CD4-positive, alpha-beta T cell (primary cell): ENCODE measurements around the gene CACNA1G. TPM values are rescaled to one million over a fixed set of nuclear protein-coding genes. Genes with fewer than 3 reads are reported as not detected.

Source experiments
- ATAC-seq: fragments of 200-7000 bp; cut with Tn5 transposase; one replicate; pipeline ENCODE4 v1.10.0; 2022; ENCODE audit warnings: mild to moderate bottlenecking; ENCODE audit not compliant: poor library complexity
- CTCF ChIA-PET: fragments of 350-600 bp; sonication (Branson Sonifier 250); formaldehyde crosslinking; loops from one replicate; lab custom pipeline; 2021; ENCODE audit warnings: antibody characterized with exemption, inconsistent platforms; lab: Charles Lee
- POLR2A ChIA-PET: fragments of 350-600 bp; sonication (Branson Sonifier 250); formaldehyde crosslinking; loops from one replicate; lab custom pipeline; 2021; ENCODE audit warnings: antibody characterized with exemption, inconsistent platforms; lab: Charles Lee
- DNase-seq, 14 experiments: peaks; one replicate each; pipeline ENCODE4 v3.0.0-alpha.2; 2013 to 2020; ENCODE audit warnings: mixed read lengths in 2 of 14
- H3K27ac ChIP-seq, 2 donors: one replicate each; pipeline versions ENCODE4 v1.5.1 to v1.7.0; 2013; ENCODE audit warnings: low read length in 2 of 2, low read depth in 1 of 2, mild to moderate bottlenecking in 1 of 2
- H3K27me3 ChIP-seq, 2 experiments: 1 replicate in 1 of 2; 2 replicates in 1 of 2; pipeline versions ENCODE4 v1.6.1 to v1.7.0; 2013; ENCODE audit warnings: low read length in 2 of 2, control low read depth in 1 of 2, mild to moderate bottlenecking in 1 of 2, moderate library complexity in 1 of 2; ENCODE audit not compliant: insufficient read depth in 2 of 2, control insufficient read depth in 1 of 2
- H3K36me3 ChIP-seq: one replicate; pipeline ENCODE4 v1.6.1; 2013; ENCODE audit warnings: low read length, control low read depth; ENCODE audit not compliant: insufficient read depth
- H3K4me1 ChIP-seq: one replicate; pipeline ENCODE4 v1.6.1; 2013; ENCODE audit warnings: low read length, control low read depth; ENCODE audit not compliant: insufficient read depth
- H3K4me3 ChIP-seq: one replicate; pipeline ENCODE4 v1.5.1; 2013; ENCODE audit warnings: mild to moderate bottlenecking, low read length, moderate library complexity
- H3K9me3 ChIP-seq, 2 experiments: 1 replicate in 1 of 2; 2 replicates in 1 of 2; pipeline versions ENCODE4 v1.6.1 to v1.7.0; 2013; ENCODE audit warnings: low read length in 2 of 2, mild to moderate bottlenecking in 2 of 2, control low read depth in 1 of 2, moderate library complexity in 1 of 2; ENCODE audit not compliant: control insufficient read depth in 1 of 2, insufficient read depth in 1 of 2
- H3K27ac Mint-ChIP-seq: one replicate; pipeline ENCODE4 v1.8.0; 2020; ENCODE audit warnings: mixed read lengths
- H3K27me3 Mint-ChIP-seq: one replicate; pipeline ENCODE4 v1.8.0; 2021; ENCODE audit warnings: mixed read lengths
- H3K36me3 Mint-ChIP-seq: one replicate; pipeline ENCODE4 v1.8.0; 2021; ENCODE audit warnings: low read depth, mixed read lengths
- H3K4me1 Mint-ChIP-seq: one replicate; pipeline ENCODE4 v1.8.0; 2021; ENCODE audit warnings: low read depth, mixed read lengths
- H3K4me3 Mint-ChIP-seq: one replicate; pipeline ENCODE4 v1.8.0; 2020; ENCODE audit warnings: mild to moderate bottlenecking, mixed read lengths
- H3K9me3 Mint-ChIP-seq: one replicate; pipeline ENCODE4 v1.8.0; 2020; ENCODE audit warnings: mixed read lengths
- intact Hi-C, 2 experiments: fragments of 100-400 bp; cut with DNase I in 1 of 2; cut with micrococcal nuclease in 1 of 2; formaldehyde crosslinking; loops; one replicate each; pipeline versions ENCODE4 v1.15.1 to v1.9.0; 2023 to 2025; cut with DNase I, micrococcal nuclease
- total RNA-seq, 174 experiments: library from RNA in 2 of 174; stranded (reverse) in 2 of 174; gene quantifications; one replicate each; pipeline ENCODE4 v1.2.3 and lab custom pipeline; 2021 to 2026
- TF ChIP-seq, protein P1 (sequence below): fragments of 200-600 bp; IDR thresholded peaks from one replicate; pipeline ENCODE4 v1.8.0; 2022; ENCODE audit warnings: antibody characterized with exemption, mild to moderate bottlenecking

CACNA1G gene
- total RNA-seq, 2 experiments from 2014 or later: not detected

DNA sequence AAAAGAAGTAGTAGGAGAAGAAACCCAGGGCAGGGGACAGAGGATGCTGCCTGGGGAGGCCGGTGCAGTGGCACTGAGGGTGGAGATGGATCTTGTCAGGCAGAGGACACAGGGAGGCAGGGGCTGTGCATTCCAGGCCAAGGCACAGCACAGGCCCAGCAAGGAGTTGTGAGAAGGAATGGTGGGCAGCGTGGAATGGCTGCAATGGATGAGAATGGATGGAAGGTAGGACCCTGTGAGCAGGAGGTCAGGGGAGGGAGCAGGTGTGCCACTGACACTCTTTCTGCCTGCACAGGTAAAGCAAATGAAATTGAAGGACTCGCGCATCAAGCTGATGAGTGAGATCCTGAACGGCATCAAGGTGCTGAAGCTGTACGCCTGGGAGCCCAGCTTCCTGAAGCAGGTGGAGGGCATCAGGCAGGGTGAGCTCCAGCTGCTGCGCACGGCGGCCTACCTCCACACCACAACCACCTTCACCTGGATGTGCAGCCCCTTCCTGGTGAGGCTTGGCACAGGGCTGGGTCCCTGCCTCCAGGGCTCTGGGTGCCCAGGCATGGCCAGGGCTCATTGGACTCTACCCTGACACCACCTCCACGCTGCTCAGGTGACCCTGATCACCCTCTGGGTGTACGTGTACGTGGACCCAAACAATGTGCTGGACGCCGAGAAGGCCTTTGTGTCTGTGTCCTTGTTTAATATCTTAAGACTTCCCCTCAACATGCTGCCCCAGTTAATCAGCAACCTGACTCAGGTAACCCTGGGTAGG lies 106.9 kb downstream of the CACNA1G start:
- ATAC-seq (no peak), DNase-seq (no peak)
- Mint-ChIP-seq H3K4me1 (no peaks in the 10 kb centered on the region), H3K27me3 (no peaks in the 10 kb centered on the region), H3K9me3 (no peaks in the 10 kb centered on the region), H3K36me3 (no peaks in the 10 kb centered on the region), H3K4me3 (no peak overlapping the region), H3K27ac (no peak overlapping the region)
- Histone ChIP-seq H3K36me3 (no peaks in the 10 kb centered on the region), H3K4me3 (no peak overlapping the region), H3K9me3 (no peaks in the 10 kb centered on the region), H3K27ac (no peak overlapping the region), H3K27me3 (no peaks in the 10 kb centered on the region), H3K4me1 (no peaks in the 10 kb centered on the region)
- POLR2A ChIA-PET: no interaction called here
- CTCF ChIA-PET: no interaction called here
- intact Hi-C loops: no loop called here
- TF ChIP-seq, protein P1, sequence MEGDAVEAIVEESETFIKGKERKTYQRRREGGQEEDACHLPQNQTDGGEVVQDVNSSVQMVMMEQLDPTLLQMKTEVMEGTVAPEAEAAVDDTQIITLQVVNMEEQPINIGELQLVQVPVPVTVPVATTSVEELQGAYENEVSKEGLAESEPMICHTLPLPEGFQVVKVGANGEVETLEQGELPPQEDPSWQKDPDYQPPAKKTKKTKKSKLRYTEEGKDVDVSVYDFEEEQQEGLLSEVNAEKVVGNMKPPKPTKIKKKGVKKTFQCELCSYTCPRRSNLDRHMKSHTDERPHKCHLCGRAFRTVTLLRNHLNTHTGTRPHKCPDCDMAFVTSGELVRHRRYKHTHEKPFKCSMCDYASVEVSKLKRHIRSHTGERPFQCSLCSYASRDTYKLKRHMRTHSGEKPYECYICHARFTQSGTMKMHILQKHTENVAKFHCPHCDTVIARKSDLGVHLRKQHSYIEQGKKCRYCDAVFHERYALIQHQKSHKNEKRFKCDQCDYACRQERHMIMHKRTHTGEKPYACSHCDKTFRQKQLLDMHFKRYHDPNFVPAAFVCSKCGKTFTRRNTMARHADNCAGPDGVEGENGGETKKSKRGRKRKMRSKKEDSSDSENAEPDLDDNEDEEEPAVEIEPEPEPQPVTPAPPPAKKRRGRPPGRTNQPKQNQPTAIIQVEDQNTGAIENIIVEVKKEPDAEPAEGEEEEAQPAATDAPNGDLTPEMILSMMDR: no peak

DNA sequence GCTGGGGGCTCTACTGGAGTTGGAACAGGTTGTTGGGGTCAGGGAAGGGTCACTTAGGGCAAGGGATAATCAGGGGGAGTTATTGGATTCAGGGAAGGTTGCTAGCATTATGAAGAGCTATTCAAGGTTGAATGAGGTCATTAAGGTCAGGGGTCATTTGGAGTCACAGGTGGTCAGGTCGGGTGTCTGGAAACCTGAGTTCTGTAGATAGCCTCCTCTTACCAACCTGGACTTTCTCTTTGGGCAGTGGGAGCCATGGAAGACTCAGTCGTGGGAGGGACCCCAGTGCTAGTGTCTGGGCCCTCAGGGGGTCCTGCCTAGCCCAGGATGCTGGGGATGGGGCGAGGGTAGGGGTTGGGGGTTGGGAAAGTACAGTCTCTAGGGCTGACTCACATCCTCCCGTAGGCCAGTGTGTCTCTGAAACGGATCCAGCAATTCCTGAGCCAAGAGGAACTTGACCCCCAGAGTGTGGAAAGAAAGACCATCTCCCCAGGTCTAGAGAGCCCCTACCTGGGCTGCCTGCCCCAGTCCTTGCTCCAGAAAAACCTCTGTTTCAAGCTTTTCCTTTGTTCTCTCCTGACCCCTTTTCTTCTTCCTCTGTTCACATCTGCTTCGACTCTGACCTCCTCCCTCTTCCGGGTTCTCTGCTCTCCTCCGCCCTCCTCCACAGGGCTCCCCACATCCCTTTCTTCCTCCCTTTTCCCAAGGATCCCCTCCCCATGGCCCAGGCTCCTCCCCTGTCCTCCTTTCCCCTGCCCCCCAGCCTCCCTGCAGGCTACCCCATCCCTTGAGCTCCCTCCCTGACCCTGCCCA lies 107.7 kb downstream of the CACNA1G start:
- H3K36me3 ChIP-seq: no peaks in the 10 kb centered on the region
- no peaks in the 10 kb centered on the region for H3K27me3 ChIP-seq
- H3K27ac ChIP-seq: no peak overlapping the region
- Mint-ChIP-seq H3K9me3 (no peaks in the 10 kb centered on the region), H3K4me3 (no peak overlapping the region), H3K27ac (no peak overlapping the region), H3K27me3 (no peaks in the 10 kb centered on the region), H3K36me3 (no peaks in the 10 kb centered on the region), H3K4me1 (no peaks in the 10 kb centered on the region)
- H3K9me3 ChIP-seq: no peaks in the 10 kb centered on the region
- ATAC-seq (no peak), DNase-seq (no peak)
- H3K4me1 ChIP-seq: no peaks in the 10 kb centered on the region
- ChIA-PET POLR2A (no interaction called here), CTCF (no interaction called here)
- TF ChIP-seq, protein P1: no peak
- intact Hi-C loops: no loop called here
- H3K4me3 ChIP-seq: no peak overlapping the region

DNA sequence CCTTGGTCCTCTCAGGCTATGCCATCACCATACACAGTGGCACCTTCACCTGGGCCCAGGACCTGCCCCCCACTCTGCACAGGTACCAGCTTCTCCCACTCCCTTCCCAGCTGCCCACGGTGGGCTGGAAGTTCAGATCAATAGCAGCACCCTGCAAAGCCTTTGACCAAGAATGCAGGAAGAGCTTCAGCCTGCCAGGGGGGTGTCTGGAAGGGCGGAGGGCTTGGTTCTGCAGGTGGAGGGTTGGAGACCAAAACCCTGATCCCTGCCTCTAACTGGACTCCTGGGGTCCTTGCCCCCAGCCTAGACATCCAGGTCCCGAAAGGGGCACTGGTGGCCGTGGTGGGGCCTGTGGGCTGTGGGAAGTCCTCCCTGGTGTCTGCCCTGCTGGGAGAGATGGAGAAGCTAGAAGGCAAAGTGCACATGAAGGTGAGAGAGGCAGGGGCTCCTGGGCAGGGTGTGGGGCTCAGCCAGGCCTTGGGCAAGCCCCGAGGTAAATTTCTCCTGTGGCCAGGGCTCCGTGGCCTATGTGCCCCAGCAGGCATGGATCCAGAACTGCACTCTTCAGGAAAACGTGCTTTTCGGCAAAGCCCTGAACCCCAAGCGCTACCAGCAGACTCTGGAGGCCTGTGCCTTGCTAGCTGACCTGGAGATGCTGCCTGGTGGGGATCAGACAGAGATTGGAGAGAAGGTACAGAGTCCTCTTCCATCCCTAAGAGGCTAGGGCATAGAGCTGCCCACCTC lies 108.5 kb downstream of the CACNA1G start:
- ChIA-PET CTCF (no interaction called here), POLR2A (no interaction called here)
- Histone ChIP-seq H3K4me1 (no peaks in the 10 kb centered on the region), H3K27ac (no peak overlapping the region), H3K27me3 (no peaks in the 10 kb centered on the region), H3K4me3 (no peak overlapping the region), H3K9me3 (no peaks in the 10 kb centered on the region), H3K36me3 (no peaks in the 10 kb centered on the region)
- DNase-seq (no peak), ATAC-seq (no peak)
- no peaks in the 10 kb centered on the region for H3K36me3 Mint-ChIP-seq
- H3K27ac Mint-ChIP-seq: no peak overlapping the region
- H3K9me3 Mint-ChIP-seq: no peaks in the 10 kb centered on the region
- intact Hi-C loops: no loop called here
- H3K4me1 Mint-ChIP-seq: no peaks in the 10 kb centered on the region
- TF ChIP-seq, protein P1: no peak
- no peak overlapping the region for H3K4me3 Mint-ChIP-seq
- H3K27me3 Mint-ChIP-seq: no peaks in the 10 kb centered on the region
